Testis (tissue), 2 donors: ENCODE measurements around the gene C1QL4.
"Not testable (repeated sequence)": the region's sequence is repeated elsewhere in the genome, so short reads cannot be mapped to it uniquely, and the experiment has no call there.

Experiments
- POLR2A ChIP-seq: fragments of 450-650 bp; IDR thresholded peaks from one replicate; pipeline ENCODE4 v1.6.1; 2017; ENCODE audit warnings: antibody characterized with exemption, mild to moderate bottlenecking, moderate library complexity
- TF ChIP-seq, protein P1 (sequence below), 3 experiments: fragments of 450-650 bp in 2 of 3; fragments of 200-600 bp in 1 of 3; sonication (generic) in 1 of 3; IDR thresholded peaks; one replicate each; pipeline ENCODE4 v1.5.1; 2016 to 2019; ENCODE audit warnings: antibody characterized with exemption in 3 of 3, mild to moderate bottlenecking in 2 of 3, moderate library complexity in 1 of 3

DNA sequence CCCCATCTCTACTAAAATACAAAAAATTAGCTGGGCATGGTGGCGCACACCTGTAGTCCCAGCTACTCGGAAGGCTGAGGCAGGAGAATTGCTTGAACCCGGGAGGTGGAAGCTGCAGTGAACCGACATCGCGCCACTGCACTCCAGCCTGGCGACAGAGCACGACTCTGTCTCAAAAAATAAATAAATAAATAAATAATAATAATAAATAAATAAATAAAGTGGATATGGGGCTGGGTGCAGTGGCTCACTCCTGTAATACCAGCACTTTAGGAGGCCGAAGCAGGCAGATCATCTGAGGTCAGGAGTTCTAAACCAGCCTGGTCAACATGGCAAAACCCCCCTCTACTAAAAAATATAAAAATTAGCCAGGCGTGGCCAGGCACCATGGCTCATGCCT is 19.9 kb downstream of the C1QL4 start:
- not testable (repeated sequence) for TF ChIP-seq POLR2A
- TF ChIP-seq, protein P1, sequence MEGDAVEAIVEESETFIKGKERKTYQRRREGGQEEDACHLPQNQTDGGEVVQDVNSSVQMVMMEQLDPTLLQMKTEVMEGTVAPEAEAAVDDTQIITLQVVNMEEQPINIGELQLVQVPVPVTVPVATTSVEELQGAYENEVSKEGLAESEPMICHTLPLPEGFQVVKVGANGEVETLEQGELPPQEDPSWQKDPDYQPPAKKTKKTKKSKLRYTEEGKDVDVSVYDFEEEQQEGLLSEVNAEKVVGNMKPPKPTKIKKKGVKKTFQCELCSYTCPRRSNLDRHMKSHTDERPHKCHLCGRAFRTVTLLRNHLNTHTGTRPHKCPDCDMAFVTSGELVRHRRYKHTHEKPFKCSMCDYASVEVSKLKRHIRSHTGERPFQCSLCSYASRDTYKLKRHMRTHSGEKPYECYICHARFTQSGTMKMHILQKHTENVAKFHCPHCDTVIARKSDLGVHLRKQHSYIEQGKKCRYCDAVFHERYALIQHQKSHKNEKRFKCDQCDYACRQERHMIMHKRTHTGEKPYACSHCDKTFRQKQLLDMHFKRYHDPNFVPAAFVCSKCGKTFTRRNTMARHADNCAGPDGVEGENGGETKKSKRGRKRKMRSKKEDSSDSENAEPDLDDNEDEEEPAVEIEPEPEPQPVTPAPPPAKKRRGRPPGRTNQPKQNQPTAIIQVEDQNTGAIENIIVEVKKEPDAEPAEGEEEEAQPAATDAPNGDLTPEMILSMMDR (IDR thresholded peaks at IDR 0.05) = not testable (repeated sequence)
